ENCODE measurements around the gene ZNF155. TPM values are rescaled to one million over a fixed set of nuclear protein-coding genes. Genes with fewer than 3 reads are reported as not detected.

The ZNF155 gene
- total and polyA plus RNA-seq, 10 of the 15 experiments (the other 5 are each of a cell fraction or from before 2014, with no cell fraction given), result 2.4 to 12.2 (median 5.6) TPM

DNA sequence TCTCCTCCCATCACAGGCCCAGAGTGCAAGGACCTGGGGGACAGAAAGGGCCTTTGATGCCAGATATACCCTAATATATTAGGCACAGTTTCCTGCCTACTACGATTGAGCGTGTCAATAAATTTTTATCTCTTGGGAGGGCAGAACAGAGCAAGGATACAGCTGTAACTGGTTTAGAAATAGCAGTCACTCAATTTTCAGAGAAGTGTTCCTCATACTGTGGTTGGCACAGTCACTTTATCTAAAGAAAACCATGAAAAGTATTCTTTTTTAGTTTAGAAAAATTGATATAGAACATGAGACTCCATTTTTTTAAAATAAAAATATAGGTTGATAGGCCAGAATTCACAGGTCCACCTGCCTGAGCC lies 460 bp upstream of the ZNF155 start (continued):
- TF ChIP-seq, protein P1, sequence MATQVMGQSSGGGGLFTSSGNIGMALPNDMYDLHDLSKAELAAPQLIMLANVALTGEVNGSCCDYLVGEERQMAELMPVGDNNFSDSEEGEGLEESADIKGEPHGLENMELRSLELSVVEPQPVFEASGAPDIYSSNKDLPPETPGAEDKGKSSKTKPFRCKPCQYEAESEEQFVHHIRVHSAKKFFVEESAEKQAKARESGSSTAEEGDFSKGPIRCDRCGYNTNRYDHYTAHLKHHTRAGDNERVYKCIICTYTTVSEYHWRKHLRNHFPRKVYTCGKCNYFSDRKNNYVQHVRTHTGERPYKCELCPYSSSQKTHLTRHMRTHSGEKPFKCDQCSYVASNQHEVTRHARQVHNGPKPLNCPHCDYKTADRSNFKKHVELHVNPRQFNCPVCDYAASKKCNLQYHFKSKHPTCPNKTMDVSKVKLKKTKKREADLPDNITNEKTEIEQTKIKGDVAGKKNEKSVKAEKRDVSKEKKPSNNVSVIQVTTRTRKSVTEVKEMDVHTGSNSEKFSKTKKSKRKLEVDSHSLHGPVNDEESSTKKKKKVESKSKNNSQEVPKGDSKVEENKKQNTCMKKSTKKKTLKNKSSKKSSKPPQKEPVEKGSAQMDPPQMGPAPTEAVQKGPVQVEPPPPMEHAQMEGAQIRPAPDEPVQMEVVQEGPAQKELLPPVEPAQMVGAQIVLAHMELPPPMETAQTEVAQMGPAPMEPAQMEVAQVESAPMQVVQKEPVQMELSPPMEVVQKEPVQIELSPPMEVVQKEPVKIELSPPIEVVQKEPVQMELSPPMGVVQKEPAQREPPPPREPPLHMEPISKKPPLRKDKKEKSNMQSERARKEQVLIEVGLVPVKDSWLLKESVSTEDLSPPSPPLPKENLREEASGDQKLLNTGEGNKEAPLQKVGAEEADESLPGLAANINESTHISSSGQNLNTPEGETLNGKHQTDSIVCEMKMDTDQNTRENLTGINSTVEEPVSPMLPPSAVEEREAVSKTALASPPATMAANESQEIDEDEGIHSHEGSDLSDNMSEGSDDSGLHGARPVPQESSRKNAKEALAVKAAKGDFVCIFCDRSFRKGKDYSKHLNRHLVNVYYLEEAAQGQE (IDR thresholded peaks at IDR 0.05; ENCODE audit: low read depth, low read length), result no peak
- no peak for TF ChIP-seq ZZZ3 (IDR thresholded peaks at IDR 0.05; ENCODE audit: control insufficient read depth, insufficient read length, low read depth)
- TF ChIP-seq SP1 (IDR thresholded peaks at IDR 0.05; ENCODE audit: low read depth, low read length), result no peak
- no peak for TF ChIP-seq GATAD2B (conservative IDR thresholded peaks at IDR 0.05; ENCODE audit: low read depth)

DNA sequence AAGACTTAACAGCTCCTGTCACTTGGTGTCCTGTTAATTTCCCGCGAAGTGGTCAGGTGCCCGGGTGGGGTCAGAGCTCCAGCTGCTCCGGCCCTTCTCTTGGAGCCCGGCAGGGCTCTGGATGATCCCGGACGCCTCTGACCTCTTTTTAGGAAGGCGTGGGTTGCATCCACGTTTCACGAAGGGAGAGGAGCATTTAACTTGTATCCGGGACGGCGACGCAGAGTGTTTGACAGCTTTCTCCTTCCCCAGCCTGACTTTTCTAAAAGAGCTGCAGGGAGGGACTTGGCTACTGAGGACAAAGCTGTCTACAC lies 656 bp downstream of the ZNF155 start:
- TSS peak; percentile 83 for BruUV-seq (replicated peaks)
- intact Hi-C loops (cut with micrococcal nuclease; ENCODE audit: unreplicated experiment), result loop anchor here (1.0 kb wide), 3 partner anchors 18 to 49 kb away; partner anchors contain the start of genes ZNF221, ZNF230 and ZNF45
- Histone ChIP-seq H3K79me2 (ENCODE audit: control insufficient read depth, insufficient read depth, low read length) (peaks cover 7% of the 10 kb centered on the region), H3K9ac (ENCODE audit: control insufficient read depth, insufficient read depth, low read length) (peak overlapping the region; percentile 80), H3K27ac (ENCODE audit: control insufficient read depth, insufficient read depth) (peak overlapping the region; percentile 71), H3K36me3 (ENCODE audit: control insufficient read depth in 2 of 2, insufficient read depth in 2 of 2, low read length in 1 of 2) (no peaks in the 10 kb centered on the region; a peak in 2 of 4 replicates), H3K4me1 (ENCODE audit: control insufficient read depth, insufficient read depth, low read length) (no peaks in the 10 kb centered on the region), H3K9me3 (replicated peaks; ENCODE audit: control insufficient read depth, insufficient read depth, low read length) (peaks cover 2% of the 10 kb centered on the region; the same call in 2 of the 3 replicates), H2AFZ (ENCODE audit: control insufficient read depth, low read depth, low read length) (peak overlapping the region; percentile 99), H3K4me2 (ENCODE audit: control insufficient read depth, insufficient read depth) (peak overlapping the region; percentile 94), H4K20me1 (ENCODE audit: control insufficient read depth, insufficient read depth) (no peaks in the 10 kb centered on the region), H3K4me3 (peak overlapping the region; percentile 90), H3K27me3 (replicated peaks in 1 of 2; ENCODE audit: control insufficient read depth in 2 of 2, insufficient read depth in 2 of 2, low read length in 1 of 2) (no peaks in the 10 kb centered on the region)
- POLR2A ChIA-PET, result interaction anchor here (0.8 to 1.2 kb wide), 3 partner anchors 10 to 110 kb away, joined by 3 read pairs; partner anchors contain the start of gene ZNF224
- ATAC-seq, result peak; percentile 31
- in situ Hi-C loops (cut with MboI), result no loop called here
- 33% methylated on average over 14 of the region's 14 CpGs for WGBS (ENCODE audit: insufficient coverage, insufficient replicate concordance, low lambda C conversion rate, missing lambda C conversion rate)
- no peak for DNase-seq (ENCODE audit: low read depth, low spot score)
- RAD21 ChIA-PET (ENCODE audit: unreplicated experiment), result interaction anchor here (1.0 to 1.6 kb wide), 3 partner anchors 34 to 320 kb away, joined by 3 to 5 read pairs (median 4); partner anchors contain the start of genes ZNF221, ZNF235 and ZNF45
- no peak for FAIRE-seq
- SMC1A ChIA-PET (ENCODE audit: uncharacterized antibody, unreplicated experiment), result interaction anchor here (0.7 to 1.7 kb wide), 6 partner anchors 17 to 110 kb away, joined by 3 to 6 read pairs (median 4); partner anchors contain the start of genes ZNF221 and ZNF45
- CTCF ChIA-PET, result interaction anchor here (0.5 to 1.5 kb wide), 4 partner anchors 19 to 52 kb away, joined by 4 to 5 read pairs (median 4); no protein-coding TSS in a partner anchor
- TF ChIP-seq, protein P2, sequence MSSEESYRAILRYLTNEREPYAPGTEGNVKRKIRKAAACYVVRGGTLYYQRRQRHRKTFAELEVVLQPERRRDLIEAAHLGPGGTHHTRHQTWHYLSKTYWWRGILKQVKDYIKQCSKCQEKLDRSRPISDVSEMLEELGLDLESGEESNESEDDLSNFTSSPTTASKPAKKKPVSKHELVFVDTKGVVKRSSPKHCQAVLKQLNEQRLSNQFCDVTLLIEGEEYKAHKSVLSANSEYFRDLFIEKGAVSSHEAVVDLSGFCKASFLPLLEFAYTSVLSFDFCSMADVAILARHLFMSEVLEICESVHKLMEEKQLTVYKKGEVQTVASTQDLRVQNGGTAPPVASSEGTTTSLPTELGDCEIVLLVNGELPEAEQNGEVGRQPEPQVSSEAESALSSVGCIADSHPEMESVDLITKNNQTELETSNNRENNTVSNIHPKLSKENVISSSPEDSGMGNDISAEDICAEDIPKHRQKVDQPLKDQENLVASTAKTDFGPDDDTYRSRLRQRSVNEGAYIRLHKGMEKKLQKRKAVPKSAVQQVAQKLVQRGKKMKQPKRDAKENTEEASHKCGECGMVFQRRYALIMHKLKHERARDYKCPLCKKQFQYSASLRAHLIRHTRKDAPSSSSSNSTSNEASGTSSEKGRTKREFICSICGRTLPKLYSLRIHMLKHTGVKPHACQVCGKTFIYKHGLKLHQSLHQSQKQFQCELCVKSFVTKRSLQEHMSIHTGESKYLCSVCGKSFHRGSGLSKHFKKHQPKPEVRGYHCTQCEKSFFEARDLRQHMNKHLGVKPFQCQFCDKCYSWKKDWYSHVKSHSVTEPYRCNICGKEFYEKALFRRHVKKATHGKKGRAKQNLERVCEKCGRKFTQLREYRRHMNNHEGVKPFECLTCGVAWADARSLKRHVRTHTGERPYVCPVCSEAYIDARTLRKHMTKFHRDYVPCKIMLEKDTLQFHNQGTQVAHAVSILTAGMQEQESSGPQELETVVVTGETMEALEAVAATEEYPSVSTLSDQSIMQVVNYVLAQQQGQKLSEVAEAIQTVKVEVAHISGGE (CRISPR knock-in tag; IDR thresholded peaks at IDR 0.05), result no peak
- TF ChIP-seq NR2F1 (conservative IDR thresholded peaks at IDR 0.05) (no peak), BRCA1 (IDR thresholded peaks at IDR 0.05; ENCODE audit: low read depth, low read length) (no peak), EP300 (IDR thresholded peaks at IDR 0.05; ENCODE audit: borderline replicate concordance in 1 of 2, control insufficient read depth in 1 of 2, low read depth in 2 of 2, low read length in 2 of 2) (no peak), BHLHE40 (IDR thresholded peaks at IDR 0.05; ENCODE audit: borderline replicate concordance in 1 of 2, low read depth in 2 of 2, low read length in 1 of 2) (no peak), ZZZ3 (IDR thresholded peaks at IDR 0.05; ENCODE audit: control insufficient read depth, insufficient read length, low read depth) (no peak), MEF2B (IDR thresholded peaks at IDR 0.05; ENCODE audit: partially characterized antibody, poor library complexity, severe bottlenecking) (no peak)
- TF ChIP-seq, protein P3, sequence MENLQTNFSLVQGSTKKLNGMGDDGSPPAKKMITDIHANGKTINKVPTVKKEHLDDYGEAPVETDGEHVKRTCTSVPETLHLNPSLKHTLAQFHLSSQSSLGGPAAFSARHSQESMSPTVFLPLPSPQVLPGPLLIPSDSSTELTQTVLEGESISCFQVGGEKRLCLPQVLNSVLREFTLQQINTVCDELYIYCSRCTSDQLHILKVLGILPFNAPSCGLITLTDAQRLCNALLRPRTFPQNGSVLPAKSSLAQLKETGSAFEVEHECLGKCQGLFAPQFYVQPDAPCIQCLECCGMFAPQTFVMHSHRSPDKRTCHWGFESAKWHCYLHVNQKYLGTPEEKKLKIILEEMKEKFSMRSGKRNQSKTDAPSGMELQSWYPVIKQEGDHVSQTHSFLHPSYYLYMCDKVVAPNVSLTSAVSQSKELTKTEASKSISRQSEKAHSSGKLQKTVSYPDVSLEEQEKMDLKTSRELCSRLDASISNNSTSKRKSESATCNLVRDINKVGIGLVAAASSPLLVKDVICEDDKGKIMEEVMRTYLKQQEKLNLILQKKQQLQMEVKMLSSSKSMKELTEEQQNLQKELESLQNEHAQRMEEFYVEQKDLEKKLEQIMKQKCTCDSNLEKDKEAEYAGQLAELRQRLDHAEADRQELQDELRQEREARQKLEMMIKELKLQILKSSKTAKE (IDR thresholded peaks at IDR 0.05; ENCODE audit: low read depth, poor library complexity, severe bottlenecking), result no peak
